Measurements from ENCODE around the gene SYNE2. TPM values are rescaled to one million over a fixed set of nuclear protein-coding genes. Genes with fewer than 3 reads are reported as not detected.

The SYNE2 gene
- total and polyA plus RNA-seq, 10 of the 15 experiments (the other 5 are each of a cell fraction or from before 2014, with no cell fraction given): 2.1 to 52.7 (median 38.1) TPM

DNA sequence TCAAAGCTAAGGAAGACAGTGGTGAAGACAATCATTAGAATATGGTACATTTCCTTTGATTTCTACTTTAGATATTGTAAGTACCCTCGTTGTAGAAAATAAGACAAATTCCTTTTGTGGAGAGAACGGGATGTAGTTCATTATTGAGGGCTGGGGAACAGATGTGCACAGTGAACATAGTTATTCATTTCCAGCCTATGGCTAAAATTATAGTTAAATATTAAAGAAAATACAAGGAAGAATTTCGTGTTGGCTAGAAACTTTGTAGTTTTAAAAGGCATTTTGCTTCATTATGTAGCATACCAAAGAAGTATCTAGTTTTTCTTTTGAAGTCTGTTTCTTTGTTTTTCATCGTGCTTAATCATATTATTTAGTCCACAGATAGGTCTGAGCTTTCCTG lies 239.5 kb downstream of the SYNE2 start:
- ChIA-PET CTCF (no interaction called here), RAD21 (ENCODE audit: unreplicated experiment) (no interaction called here), SMC1A (ENCODE audit: uncharacterized antibody, unreplicated experiment) (no interaction called here), POLR2A (no interaction called here)
- Histone ChIP-seq H2AFZ (ENCODE audit: control insufficient read depth, low read depth, low read length) (no peak overlapping the region), H4K20me1 (ENCODE audit: control insufficient read depth, insufficient read depth) (no peaks in the 10 kb centered on the region), H3K27me3 (replicated peaks in 1 of 2; ENCODE audit: control insufficient read depth in 2 of 2, insufficient read depth in 2 of 2, low read length in 1 of 2) (no peaks in the 10 kb centered on the region), H3K4me1 (ENCODE audit: control insufficient read depth, insufficient read depth, low read length) (no peaks in the 10 kb centered on the region), H3K9me3 (replicated peaks; ENCODE audit: control insufficient read depth, insufficient read depth, low read length) (no peaks in the 10 kb centered on the region), H3K4me3 (no peak overlapping the region), H3K79me2 (ENCODE audit: control insufficient read depth, insufficient read depth, low read length) (no peaks in the 10 kb centered on the region), H3K27ac (ENCODE audit: control insufficient read depth, insufficient read depth) (no peak overlapping the region), H3K4me2 (ENCODE audit: control insufficient read depth, insufficient read depth) (no peak overlapping the region), H3K9ac (ENCODE audit: control insufficient read depth, insufficient read depth, low read length) (no peak overlapping the region), H3K36me3 (ENCODE audit: control insufficient read depth in 2 of 2, insufficient read depth in 2 of 2, low read length in 1 of 2) (peaks cover 0 to 8% of the 10 kb centered on the region in 2 experiments)
- intact Hi-C loops (cut with micrococcal nuclease; ENCODE audit: unreplicated experiment): no loop called here
- DNase-seq (ENCODE audit: low read depth, low spot score) (no peak), ATAC-seq (no peak), FAIRE-seq (no peak)
- WGBS (ENCODE audit: insufficient coverage, insufficient replicate concordance, low lambda C conversion rate, missing lambda C conversion rate): 96% methylated on average over 4 of the region's 4 CpGs
- BruUV-seq (replicated peaks): no TSS peak
- in situ Hi-C loops (cut with MboI): no loop called here
- TF ChIP-seq POLR2AphosphoS2 (IDR thresholded peaks at IDR 0.05; ENCODE audit: low read depth, low read length) (no peak), TBL1XR1 (IDR thresholded peaks at IDR 0.05; ENCODE audit: low read depth, low read length) (no peak), EP300 (IDR thresholded peaks at IDR 0.05; ENCODE audit: borderline replicate concordance in 1 of 2, control insufficient read depth in 1 of 2, low read depth in 2 of 2, low read length in 2 of 2) (no peak), SIX5 (IDR thresholded peaks at IDR 0.05; ENCODE audit: low read depth, low read length, severe bottlenecking) (no peak), PAX8 (IDR thresholded peaks at IDR 0.05) (no peak), CREB1 (IDR thresholded peaks at IDR 0.05; ENCODE audit: low read depth) (no peak), MEF2A (IDR thresholded peaks at IDR 0.05; ENCODE audit: insufficient read depth, low read depth, low read length) (no peak), MXI1 (IDR thresholded peaks at IDR 0.05; ENCODE audit: low read depth, low read length) (no peak), RB1 (IDR thresholded peaks at IDR 0.05; ENCODE audit: borderline replicate concordance) (no peak), YBX1 (IDR thresholded peaks at IDR 0.05) (no peak), HDAC6 (IDR thresholded peaks at IDR 0.05; ENCODE audit: unreplicated experiment) (no peak), IRF5 (IDR thresholded peaks at IDR 0.05; ENCODE audit: borderline replicate concordance) (no peak), E2F4 (IDR thresholded peaks at IDR 0.05; ENCODE audit: low read depth, low read length) (no peak)
- TF ChIP-seq, protein P1, sequence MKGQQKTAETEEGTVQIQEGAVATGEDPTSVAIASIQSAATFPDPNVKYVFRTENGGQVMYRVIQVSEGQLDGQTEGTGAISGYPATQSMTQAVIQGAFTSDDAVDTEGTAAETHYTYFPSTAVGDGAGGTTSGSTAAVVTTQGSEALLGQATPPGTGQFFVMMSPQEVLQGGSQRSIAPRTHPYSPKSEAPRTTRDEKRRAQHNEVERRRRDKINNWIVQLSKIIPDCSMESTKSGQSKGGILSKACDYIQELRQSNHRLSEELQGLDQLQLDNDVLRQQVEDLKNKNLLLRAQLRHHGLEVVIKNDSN (IDR thresholded peaks at IDR 0.05; ENCODE audit: borderline replicate concordance, extremely low read length, insufficient read depth, low read depth, low read length): no peak
- TF ChIP-seq, protein P2, sequence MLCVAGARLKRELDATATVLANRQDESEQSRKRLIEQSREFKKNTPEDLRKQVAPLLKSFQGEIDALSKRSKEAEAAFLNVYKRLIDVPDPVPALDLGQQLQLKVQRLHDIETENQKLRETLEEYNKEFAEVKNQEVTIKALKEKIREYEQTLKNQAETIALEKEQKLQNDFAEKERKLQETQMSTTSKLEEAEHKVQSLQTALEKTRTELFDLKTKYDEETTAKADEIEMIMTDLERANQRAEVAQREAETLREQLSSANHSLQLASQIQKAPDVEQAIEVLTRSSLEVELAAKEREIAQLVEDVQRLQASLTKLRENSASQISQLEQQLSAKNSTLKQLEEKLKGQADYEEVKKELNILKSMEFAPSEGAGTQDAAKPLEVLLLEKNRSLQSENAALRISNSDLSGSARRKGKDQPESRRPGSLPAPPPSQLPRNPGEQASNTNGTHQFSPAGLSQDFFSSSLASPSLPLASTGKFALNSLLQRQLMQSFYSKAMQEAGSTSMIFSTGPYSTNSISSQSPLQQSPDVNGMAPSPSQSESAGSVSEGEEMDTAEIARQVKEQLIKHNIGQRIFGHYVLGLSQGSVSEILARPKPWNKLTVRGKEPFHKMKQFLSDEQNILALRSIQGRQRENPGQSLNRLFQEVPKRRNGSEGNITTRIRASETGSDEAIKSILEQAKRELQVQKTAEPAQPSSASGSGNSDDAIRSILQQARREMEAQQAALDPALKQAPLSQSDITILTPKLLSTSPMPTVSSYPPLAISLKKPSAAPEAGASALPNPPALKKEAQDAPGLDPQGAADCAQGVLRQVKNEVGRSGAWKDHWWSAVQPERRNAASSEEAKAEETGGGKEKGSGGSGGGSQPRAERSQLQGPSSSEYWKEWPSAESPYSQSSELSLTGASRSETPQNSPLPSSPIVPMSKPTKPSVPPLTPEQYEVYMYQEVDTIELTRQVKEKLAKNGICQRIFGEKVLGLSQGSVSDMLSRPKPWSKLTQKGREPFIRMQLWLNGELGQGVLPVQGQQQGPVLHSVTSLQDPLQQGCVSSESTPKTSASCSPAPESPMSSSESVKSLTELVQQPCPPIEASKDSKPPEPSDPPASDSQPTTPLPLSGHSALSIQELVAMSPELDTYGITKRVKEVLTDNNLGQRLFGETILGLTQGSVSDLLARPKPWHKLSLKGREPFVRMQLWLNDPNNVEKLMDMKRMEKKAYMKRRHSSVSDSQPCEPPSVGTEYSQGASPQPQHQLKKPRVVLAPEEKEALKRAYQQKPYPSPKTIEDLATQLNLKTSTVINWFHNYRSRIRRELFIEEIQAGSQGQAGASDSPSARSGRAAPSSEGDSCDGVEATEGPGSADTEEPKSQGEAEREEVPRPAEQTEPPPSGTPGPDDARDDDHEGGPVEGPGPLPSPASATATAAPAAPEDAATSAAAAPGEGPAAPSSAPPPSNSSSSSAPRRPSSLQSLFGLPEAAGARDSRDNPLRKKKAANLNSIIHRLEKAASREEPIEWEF (IDR thresholded peaks at IDR 0.05; ENCODE audit: insufficient replicate concordance, low read depth, low read length): no peak
